ENCODE measurements around the gene ZNF710.
"Not testable (repeated sequence)": the region's sequence is repeated elsewhere in the genome, so short reads cannot be mapped to it uniquely, and the experiment has no call there.

The ZNF710 gene

GRCh38 chr15:90063770-90064247, 62.7 kb downstream of the ZNF710 start:
- no peak for DNase-seq (ENCODE audit: low read depth, low spot score)
- CTCF ChIA-PET: interaction anchor here (2.0 kb wide), 1 partner anchor 176 kb away, joined by 4 read pairs; no protein-coding TSS in a partner anchor
- POLR2A ChIA-PET: no interaction called here
- H3K4me3 ChIP-seq (ENCODE audit: low read depth, low read length): no peak overlapping the region
- TF ChIP-seq CTCF (IDR thresholded peaks at IDR 0.05; ENCODE audit: insufficient read depth, low read length, missing control alignments): no peak

- no peak overlapping the region for H3K4me3 ChIP-seq (ENCODE audit: low read depth, low read length)
- no peak for TF ChIP-seq CTCF (IDR thresholded peaks at IDR 0.05; ENCODE audit: insufficient read depth, low read length, missing control alignments)
- POLR2A ChIA-PET: no interaction called here
- DNase-seq (ENCODE audit: low read depth, low spot score): no peak
- CTCF ChIA-PET: interaction anchor here (1.0 to 2.0 kb wide), 4 partner anchors 22 to 304 kb away, joined by 3 to 4 read pairs (median 4); no protein-coding TSS in a partner anchor
Measured at GRCh38 chr15:90064911-90065681, 64.0 kb downstream of the ZNF710 start.

GRCh38 chr15:90065682-90066049, 64.5 kb downstream of the ZNF710 start:
- TF ChIP-seq CTCF (IDR thresholded peaks at IDR 0.05; ENCODE audit: insufficient read depth, low read length, missing control alignments): no peak
- CTCF ChIA-PET: interaction anchor here (1.0 to 2.0 kb wide), 4 partner anchors 21 to 178 kb away, joined by 3 to 4 read pairs (median 3); partner anchors contain the start of gene AP3S2
- DNase-seq (ENCODE audit: low read depth, low spot score): no peak
- H3K4me3 ChIP-seq (ENCODE audit: low read depth, low read length): no peak overlapping the region
- POLR2A ChIA-PET: no interaction called here

- CTCF ChIA-PET: interaction anchor here (0.9 to 2.1 kb wide), 3 partner anchors 13 to 168 kb away, joined by 3 to 6 read pairs (median 4); no protein-coding TSS in a partner anchor
- no peak for TF ChIP-seq CTCF (IDR thresholded peaks at IDR 0.05; ENCODE audit: insufficient read depth, low read length, missing control alignments)
Measured at GRCh38 chr15:90067181-90067952, 66.2 kb downstream of the ZNF710 start.

GRCh38 chr15:90067953-90068606, 67.0 kb downstream of the ZNF710 start:
- H3K4me3 ChIP-seq (ENCODE audit: low read depth, low read length): no peak overlapping the region
- ChIA-PET CTCF (interaction anchor here (0.7 to 2.1 kb wide), 4 partner anchors 12 to 169 kb away, joined by 3 to 6 read pairs (median 4); no protein-coding TSS in a partner anchor), POLR2A (no interaction called here)

More at GRCh38 chr15:90067181-90067952, 66.2 kb downstream of the ZNF710 start:
- POLR2A ChIA-PET: no interaction called here
- DNase-seq (ENCODE audit: low read depth, low spot score): no peak
- H3K4me3 ChIP-seq (ENCODE audit: low read depth, low read length): no peak overlapping the region

GRCh38 chr15:90070623-90071022, 69.5 kb downstream of the ZNF710 start:
- DNase-seq (ENCODE audit: low read depth, low spot score); H3K4me3 ChIP-seq (ENCODE audit: low read depth, low read length); POLR2A ChIA-PET: not testable (repeated sequence)
- CTCF ChIA-PET: interaction anchor here (0.6 to 4.7 kb wide), 29 partner anchors 9 to 330 kb away, joined by 3 to 69 read pairs (median 8); partner anchors contain the start of genes AP3S2 and ARPIN

More at GRCh38 chr15:90067953-90068606, 67.0 kb downstream of the ZNF710 start:
- no peak for DNase-seq (ENCODE audit: low read depth, low spot score)
- TF ChIP-seq CTCF (IDR thresholded peaks at IDR 0.05; ENCODE audit: insufficient read depth, low read length, missing control alignments): no peak
